ENCODE data around the gene PMEL.
"Not testable (repeated sequence)": the region's sequence is repeated elsewhere in the genome, so short reads cannot be mapped to it uniquely, and the experiment has no call there.

Gene PMEL

GRCh38 chr12:55965941-55966407 is at the start of gene PMEL:
PMEL (minus strand) TSS chr12:55966042; CDS start chr12:55966011, 31 bp downstream.
- no peak for DNase-seq

DNA sequence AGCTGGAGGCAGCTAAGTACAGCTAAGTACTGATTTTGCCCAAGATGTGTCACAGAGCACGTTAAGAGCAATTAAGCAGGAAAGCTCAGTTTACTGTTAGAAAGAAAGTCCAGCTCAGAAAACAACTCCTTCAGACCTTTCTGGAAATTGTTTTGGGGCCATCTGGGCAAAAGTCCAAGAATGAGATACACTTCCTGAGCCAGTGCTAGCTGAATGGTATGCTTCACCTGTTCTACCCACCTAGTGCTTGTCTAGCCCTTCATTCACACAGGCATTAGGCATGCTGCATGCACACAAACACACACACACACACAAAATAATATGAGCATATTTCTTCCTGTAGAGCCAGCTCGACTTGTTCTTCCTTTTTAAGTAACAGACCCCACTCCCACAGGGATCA is 48.4 kb upstream of the PMEL start:
- no peak for DNase-seq

DNA sequence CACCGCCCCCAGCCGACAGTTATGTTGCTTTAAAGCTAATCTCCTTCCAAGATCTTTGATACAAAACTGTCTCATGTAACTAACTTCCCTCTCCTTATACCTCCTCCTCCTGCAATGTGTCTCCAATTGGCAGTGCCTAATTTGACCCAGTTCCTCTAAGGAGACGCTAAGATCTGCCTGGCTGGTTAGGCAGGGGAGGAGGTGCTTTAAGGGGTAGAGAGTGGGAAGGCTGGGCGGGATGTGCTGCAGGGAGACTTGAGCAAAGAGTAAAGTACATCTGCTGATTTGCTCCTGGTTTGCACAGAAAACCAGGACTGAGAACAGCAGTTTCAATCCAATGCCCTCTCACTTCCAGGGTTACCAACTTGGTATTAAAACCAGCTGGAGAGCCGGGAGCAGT is 47.6 kb upstream of the PMEL start:
- no peak for DNase-seq

DNA sequence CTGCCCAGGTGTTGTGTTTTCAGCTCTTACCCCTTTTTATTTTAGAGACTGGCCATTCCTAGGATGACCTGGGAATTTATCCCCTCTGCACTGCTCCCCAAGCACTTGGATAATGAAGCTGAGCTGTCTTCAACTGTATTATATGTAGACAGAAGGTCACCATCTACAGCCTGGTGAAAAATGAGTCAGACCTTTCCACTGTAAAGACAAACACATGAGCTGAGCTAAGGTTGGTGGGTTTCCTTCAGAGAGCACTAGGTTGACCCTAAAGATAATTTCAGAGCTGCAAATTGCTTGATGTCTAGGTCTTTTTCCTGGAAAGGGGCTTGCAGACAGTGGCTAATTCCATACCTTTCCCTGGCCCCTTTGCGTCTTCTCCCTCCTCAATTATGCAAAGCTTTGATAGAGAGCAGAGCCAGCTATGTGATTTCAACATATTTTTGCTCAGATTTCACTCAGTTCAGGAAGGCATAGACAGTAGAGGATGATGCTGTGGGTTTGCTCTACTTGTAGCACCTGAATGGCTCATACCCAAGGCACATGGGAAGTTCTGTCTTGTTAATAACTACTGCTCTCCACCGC is 45.8 kb upstream of the PMEL start:
- DNase-seq = no peak

GRCh38 chr12:56010111-56010570 is 44.3 kb upstream of the PMEL start:
- DNase-seq = no peak

DNA sequence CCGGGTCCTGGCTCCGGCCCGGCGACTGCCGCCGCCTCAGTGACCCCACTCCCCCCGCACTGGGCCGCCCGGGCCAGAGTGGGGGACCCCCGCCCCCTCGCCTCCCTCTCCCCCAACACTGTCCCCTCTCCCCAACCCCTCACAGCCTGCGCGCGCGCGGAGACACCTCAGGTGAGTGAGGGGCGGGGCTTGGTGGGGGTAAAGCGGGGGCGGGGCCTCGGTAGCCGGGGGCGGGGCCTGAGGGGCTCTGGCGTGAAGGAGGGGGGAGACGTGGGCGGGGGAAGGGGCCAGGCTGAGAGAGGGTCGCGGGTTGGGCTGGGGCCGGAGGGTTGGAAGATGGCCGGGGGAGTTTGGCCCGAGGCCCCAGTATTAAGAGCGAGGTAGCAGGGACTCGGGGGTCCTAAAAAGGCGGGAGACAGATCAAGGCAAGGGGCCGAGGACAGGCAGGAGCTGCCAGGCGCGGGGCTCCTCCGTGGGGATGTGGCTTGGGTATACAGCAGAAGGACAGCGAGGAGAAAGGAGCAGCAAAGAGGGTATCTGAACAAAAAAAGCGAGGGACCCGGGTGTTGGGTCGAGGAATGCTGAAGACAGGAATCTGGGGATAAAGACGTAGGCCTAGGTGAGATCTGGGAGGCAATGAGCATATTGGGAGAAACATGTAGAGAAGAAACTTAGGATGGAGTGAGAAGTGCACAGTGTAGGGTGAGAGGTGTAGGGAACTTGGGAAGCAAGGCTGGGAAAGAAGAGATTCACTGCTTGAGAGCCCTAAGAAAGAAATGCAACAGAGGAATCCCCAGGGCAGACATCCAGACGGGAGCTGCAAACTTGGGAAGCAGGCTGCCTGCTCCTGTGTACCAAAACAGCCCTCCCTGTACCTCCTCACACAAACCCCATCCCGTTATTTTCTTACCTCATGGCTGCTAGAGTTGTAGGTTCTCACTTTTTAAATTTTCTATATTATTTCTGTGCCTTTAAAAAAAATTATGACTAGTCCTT is 42.0 kb upstream of the PMEL start:
- peak; percentile 76 for DNase-seq

DNA sequence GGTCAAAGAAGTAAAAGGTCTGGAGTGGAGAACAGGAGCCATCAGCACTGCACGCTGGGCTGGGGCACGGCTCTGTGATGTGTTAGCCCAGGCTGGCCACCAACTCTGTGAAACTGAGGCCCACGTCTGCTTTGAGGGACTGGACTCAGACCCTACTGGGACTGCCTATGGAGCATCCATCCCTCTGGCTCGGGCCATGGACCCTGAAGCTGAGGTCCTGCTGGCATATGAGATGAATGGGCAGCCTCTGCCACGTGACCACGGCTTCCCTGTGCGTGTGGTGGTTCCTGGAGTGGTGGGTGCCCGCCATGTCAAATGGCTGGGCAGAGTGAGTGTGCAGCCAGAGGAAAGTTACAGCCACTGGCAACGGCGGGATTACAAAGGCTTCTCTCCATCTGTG is 38.4 kb upstream of the PMEL start:
- DNase-seq = no peak

- DNase-seq = not testable (repeated sequence)
Measured at GRCh38 chr12:56003376-56003775, 37.5 kb upstream of the PMEL start.

- no peak for DNase-seq
Measured at GRCh38 chr12:56001487-56002100, 35.8 kb upstream of the PMEL start.

DNA sequence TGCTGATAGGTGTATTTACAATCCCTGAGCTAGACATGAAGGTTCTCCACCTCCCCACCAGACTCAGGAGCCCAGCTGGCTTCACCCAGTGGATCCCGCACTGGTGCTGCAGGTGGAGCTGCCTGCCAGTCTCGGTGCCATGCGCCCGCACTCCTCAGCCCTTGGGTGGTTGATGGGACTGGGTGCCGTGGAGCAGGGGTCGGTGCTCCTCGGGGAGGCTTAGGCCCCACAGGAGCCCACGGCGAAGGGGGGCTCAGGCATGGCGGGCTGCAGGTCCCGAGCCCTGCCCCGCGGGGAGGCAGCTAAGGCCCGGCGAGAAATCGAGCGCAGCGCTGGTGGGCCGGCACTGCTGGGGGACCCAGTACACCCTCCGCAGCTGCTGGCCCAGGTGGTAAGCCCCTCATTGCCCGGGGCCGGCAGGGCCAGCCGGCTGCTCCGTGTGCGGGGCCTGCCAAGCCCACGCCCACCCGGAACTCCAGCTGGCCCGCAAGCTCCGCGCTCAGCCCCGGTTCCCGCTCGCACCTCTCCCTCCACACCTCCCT is 34.2 kb upstream of the PMEL start:
- DNase-seq = not testable (repeated sequence)

DNA sequence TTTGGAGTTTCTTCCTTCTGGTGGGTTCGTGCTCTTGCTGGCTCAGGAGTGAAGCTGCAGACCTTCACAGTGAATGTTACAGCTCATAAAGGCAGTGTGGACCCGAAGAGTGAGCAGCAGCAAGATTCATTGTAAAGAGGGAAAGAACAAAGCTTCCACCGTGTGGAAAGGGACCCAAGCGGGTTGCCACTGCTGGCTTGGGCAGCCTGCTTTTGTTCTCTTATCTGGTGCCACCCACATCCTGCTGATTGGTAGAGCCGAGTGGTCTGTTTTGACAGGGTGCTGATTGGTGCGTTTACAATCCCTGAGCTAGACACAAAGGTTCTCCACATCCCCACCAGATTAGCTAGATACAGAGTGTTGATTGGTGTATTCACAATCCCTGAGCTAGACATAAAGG is 33.7 kb upstream of the PMEL start:
- DNase-seq = not testable (repeated sequence)

DNA sequence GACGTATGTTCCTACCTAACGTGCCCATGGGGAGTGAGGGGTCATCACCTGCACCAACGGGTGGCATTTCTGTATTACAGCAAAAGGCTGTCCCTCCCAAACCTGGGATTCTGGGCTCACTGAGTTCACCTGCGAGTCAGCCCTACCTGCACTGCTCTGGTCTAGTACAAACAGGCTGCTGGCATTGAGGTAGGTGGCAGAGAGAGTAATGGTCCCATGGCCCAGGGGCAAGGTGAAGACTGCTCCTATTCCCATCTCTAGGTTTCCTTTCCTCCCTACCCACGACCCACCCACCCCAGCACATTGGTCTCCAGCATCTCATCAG is 31.7 kb upstream of the PMEL start:
- no peak for DNase-seq

- DNase-seq = no peak
Measured at GRCh38 chr12:55996715-55997534, 31.1 kb upstream of the PMEL start, which contains the start of gene SUOX. SUOX (plus strand) TSS chr12:55997276; CDS start chr12:56002222, 4,946 bp downstream.

DNA sequence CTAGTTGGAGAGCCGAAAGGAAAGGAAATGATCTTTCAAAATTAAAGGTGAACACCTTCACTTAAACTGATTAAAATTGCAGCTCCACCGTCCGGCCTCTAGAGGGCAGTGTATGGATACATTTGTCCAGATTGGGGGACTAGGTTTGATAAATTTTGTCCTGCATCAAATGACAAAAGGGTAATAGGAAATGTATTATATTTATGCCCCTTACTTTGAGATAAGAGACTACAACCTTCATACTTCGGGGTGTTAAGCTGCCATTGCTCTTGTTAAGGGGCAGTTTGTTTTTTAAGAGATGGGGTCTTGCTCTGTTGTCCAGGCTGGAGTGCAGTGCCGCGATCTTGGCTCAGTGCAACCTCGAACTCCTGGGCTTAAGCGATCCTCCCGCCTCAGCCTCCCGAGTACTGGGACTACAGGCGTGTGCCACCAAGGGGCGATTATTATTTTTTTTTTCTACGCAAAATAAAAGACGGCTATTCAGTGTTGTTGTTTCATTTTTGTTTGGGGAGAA is 30.4 kb upstream of the PMEL start:
- peak; percentile 37 for DNase-seq

GRCh38 chr12:55995366-55995765 is 29.5 kb upstream of the PMEL start:
- no peak for DNase-seq

DNA sequence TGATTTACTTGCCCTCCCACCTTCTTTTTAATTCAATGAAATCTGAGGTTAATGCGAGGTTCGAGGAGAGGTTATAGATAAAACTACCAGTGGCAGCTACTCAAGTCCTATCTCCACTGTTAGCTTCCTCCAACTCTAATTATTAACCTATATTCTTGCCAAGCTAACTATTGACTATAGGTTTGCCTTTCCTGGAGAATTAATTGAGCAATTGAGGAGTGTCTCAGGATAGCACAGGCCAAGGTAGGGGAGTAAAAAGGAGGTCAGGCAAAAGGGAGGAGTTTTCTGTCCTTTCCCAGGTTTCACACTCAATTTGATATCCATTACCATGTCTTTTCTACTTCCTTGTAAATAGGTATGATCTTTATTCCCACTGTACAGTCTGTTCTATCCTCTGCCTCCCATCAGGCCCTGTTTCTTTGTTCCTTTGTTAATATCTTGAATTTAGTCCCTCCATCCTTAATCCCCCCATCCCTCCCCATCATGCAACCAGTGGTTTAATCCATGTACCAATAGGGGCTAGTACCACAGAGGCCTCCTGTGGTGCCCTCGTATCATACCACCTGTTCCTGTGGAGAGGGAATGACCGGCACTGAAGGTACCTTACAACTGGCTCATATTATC is 27.5 kb upstream of the PMEL start:
- no peak for DNase-seq

GRCh38 chr12:55991110-55991509 is 25.3 kb upstream of the PMEL start:
- DNase-seq = no peak

GRCh38 chr12:55985976-55986375 is 20.1 kb upstream of the PMEL start:
- not testable (repeated sequence) for DNase-seq

GRCh38 chr12:55985341-55985740 is 19.5 kb upstream of the PMEL start:
- no peak for DNase-seq

DNA sequence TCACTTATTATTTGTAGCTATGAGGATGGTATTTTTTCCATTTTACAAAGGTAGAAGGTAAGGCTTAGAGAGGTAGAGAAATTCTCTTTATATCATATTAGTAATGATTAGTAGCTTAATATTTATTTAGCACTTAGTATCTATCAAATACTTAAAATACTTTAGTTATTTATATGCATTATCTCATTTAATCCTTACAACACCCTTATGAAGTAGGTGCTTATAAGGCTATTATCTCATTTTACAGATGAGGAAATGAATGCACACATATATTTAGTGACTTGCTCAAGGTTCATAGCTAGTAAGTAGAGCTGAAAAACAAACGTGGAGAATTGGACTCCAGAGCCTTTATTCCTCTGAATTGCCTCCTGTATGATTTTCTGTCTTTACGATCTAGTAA is 19.0 kb upstream of the PMEL start:
- DNase-seq = no peak

- no peak for DNase-seq
Measured at GRCh38 chr12:55983232-55983842, 17.5 kb upstream of the PMEL start.
